ENCODE measurements around the gene ADGRD1. TPM values are rescaled to one million over a fixed set of nuclear protein-coding genes. Genes with fewer than 3 reads are reported as not detected.

Gene ADGRD1
- total and polyA plus RNA-seq, 2 of the 8 experiments (the other 6 are each of a cell fraction or from before 2014, with no cell fraction given) = 0.36 to 0.48 TPM

DNA sequence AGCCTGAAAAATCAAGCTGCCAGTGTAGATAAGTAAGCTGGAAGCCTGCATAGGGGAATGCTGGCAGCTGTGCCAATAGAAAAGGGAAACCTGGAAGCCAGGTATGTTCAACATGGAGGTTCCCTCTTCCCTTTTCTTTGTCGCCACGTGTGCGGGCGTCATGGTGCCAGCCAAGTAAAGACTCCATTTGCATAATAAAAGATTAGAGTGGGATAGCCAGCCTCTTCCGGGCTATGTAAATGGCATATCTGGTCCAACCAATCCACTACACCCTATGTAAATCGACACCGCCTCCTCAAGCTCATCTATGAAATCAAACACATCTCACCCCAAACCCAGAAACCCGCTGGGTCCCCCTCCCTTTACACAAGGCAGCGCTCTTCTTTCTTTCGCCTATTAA, 5.6 kb upstream of the ADGRD1 start (continued):
- TF ChIP-seq ZNF274 (IDR thresholded peaks at IDR 0.05; ENCODE audit: borderline replicate concordance, extremely low read depth, low read length) (no peak), EGR1 (IDR thresholded peaks at IDR 0.05; ENCODE audit: borderline replicate concordance, low read depth, low read length) (no peak), RNF2 (IDR thresholded peaks at IDR 0.05; ENCODE audit: borderline replicate concordance, low read depth, low read length, missing control alignments, poor library complexity, severe bottlenecking) (no peak), CTBP2 (IDR thresholded peaks at IDR 0.05; ENCODE audit: borderline replicate concordance, insufficient read depth, insufficient read length, low read length) (no peak), BCL11A (IDR thresholded peaks at IDR 0.05; ENCODE audit: low read depth in 2 of 2, low read length in 2 of 2) (no peak), NRF1 (IDR thresholded peaks at IDR 0.05; ENCODE audit: low read depth, low read length) (no peak), GABPA (IDR thresholded peaks at IDR 0.05; ENCODE audit: borderline replicate concordance, insufficient read depth, low read length) (no peak), CBX5 (IDR thresholded peaks at IDR 0.05; ENCODE audit: low read depth, low read length) (no peak), POLR2AphosphoS5 (IDR thresholded peaks at IDR 0.05; ENCODE audit: low read depth, low read length) (no peak), NANOG (IDR thresholded peaks at IDR 0.05; ENCODE audit: insufficient read depth, low read depth, low read length, poor library complexity, severe bottlenecking) (peak; percentile 5), JUND (IDR thresholded peaks at IDR 0.05; ENCODE audit: low read length) (no peak), SP1 (IDR thresholded peaks at IDR 0.05; ENCODE audit: low read depth, low read length) (no peak), POU5F1 (IDR thresholded peaks at IDR 0.05; ENCODE audit: low read depth, low read length) (peak; percentile 33; the same call in 1 of the 2 replicates), CHD1 (IDR thresholded peaks at IDR 0.05; ENCODE audit: low read depth, low read length) (no peak), TEAD4 (IDR thresholded peaks at IDR 0.05; ENCODE audit: low read depth, low read length) (no peak), MAFK (IDR thresholded peaks at IDR 0.05; ENCODE audit: low read depth, low read length) (no peak), POLR2A (IDR thresholded peaks at IDR 0.05; ENCODE audit: control extremely low read depth in 1 of 2, low read depth in 2 of 2, low read length in 2 of 2) (0 out of 3 replicates have a peak, but pooled peaks of 1 of the 2 experiments have one; percentile 26), FOSL1 (IDR thresholded peaks at IDR 0.05; ENCODE audit: insufficient read depth, low read depth, low read length) (no peak), SP2 (IDR thresholded peaks at IDR 0.05; ENCODE audit: low read length) (no peak)
- TF ChIP-seq, protein P1, sequence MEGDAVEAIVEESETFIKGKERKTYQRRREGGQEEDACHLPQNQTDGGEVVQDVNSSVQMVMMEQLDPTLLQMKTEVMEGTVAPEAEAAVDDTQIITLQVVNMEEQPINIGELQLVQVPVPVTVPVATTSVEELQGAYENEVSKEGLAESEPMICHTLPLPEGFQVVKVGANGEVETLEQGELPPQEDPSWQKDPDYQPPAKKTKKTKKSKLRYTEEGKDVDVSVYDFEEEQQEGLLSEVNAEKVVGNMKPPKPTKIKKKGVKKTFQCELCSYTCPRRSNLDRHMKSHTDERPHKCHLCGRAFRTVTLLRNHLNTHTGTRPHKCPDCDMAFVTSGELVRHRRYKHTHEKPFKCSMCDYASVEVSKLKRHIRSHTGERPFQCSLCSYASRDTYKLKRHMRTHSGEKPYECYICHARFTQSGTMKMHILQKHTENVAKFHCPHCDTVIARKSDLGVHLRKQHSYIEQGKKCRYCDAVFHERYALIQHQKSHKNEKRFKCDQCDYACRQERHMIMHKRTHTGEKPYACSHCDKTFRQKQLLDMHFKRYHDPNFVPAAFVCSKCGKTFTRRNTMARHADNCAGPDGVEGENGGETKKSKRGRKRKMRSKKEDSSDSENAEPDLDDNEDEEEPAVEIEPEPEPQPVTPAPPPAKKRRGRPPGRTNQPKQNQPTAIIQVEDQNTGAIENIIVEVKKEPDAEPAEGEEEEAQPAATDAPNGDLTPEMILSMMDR (IDR thresholded peaks at IDR 0.05; ENCODE audit: control extremely low read depth in 1 of 3, insufficient read depth in 1 of 3, low read depth in 1 of 3, low read length in 3 of 3) = no peak
- TF ChIP-seq, protein P2, sequence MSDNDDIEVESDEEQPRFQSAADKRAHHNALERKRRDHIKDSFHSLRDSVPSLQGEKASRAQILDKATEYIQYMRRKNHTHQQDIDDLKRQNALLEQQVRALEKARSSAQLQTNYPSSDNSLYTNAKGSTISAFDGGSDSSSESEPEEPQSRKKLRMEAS (IDR thresholded peaks at IDR 0.05) = peak; percentile 93
- TF ChIP-seq, protein P3, sequence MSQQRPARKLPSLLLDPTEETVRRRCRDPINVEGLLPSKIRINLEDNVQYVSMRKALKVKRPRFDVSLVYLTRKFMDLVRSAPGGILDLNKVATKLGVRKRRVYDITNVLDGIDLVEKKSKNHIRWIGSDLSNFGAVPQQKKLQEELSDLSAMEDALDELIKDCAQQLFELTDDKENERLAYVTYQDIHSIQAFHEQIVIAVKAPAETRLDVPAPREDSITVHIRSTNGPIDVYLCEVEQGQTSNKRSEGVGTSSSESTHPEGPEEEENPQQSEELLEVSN (IDR thresholded peaks at IDR 0.05) = peak; percentile 90

All from H1 (cell line).